HG02970 (cell line): Measurements from ENCODE around the gene SLC44A5.

Source experiments
- ATAC-seq: cut with Tn5 transposase; IDR thresholded peaks from one replicate; pipeline ENCODE4 v1.9.1; 2021; ENCODE audit warnings: mild to moderate bottlenecking, moderate library complexity, moderate number of reproducible peaks; ENCODE audit not compliant: unreplicated experiment, low FRiP score

The SLC44A5 gene

DNA sequence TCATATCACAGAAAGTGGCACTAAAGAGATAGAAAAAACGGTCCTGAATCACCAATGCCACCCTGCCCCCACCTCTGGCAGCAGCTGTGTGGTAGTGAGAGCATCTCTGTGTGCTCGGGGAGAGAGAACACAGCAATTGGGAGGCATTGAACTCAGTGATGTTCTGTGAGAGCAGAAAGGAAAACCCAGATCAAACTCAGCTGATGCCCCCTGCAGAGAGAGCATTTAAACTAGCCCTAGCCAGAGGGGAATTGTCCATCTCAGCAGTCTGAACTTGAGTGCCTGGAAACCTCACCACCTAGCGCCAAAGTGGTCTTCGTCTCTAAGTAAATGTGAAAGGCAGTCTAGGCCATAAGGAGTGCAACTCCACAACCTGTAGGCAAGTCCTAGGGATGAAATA is 21.3 kb downstream of the SLC44A5 start:
- ATAC-seq: no peak

DNA sequence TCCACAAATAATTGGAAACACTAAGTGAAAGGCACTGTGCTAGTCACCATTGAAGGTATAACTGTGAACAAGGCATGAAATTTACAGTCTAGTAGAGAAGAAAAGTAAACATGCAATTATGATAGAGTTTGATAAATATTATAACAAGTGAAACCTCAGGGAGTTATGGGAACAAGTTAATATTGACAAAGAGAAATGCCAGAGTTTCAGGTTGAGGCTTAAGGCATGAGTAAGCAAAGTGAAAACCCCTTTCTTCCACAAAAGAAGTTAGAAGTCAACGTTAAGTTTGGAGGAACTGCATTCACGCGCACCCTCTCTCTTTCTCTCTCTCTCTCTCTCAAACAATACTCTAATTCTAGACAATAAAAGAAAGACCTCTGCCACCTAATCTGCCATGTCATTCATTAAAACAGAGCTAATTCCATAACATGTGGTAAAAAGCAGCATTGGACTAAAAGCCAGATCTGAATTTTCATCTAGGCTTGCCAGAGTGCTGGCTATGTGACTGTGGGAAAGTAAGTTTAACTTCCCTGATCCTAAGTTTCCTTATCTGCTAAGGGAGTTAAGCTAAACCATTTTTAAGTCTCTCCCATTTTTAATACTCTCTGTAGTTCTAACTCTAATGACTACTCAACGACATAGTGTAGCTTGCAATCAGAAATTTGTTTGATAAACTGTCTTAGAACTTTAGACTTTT is 22.0 kb downstream of the SLC44A5 start:
- ATAC-seq: no peak

DNA sequence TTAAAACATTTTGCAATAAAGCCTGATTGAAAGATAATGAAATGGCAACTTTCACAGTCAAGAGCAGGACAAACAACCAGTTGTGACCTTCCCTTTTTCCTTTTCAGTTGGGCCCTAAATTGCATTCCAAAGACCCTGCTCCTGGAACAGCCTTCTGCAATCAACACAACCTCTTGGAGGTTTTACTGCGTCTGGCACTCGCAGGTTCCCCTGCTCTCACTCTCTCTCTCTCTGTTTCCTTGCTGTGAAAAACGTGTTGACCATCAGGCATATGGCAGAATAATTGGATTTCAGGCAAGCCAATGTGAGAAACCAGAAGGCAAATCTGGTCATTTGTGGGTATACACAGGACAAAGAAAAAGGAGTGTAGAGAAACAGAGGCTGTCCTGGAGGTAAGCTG is 23.2 kb downstream of the SLC44A5 start:
- ATAC-seq: no peak

DNA sequence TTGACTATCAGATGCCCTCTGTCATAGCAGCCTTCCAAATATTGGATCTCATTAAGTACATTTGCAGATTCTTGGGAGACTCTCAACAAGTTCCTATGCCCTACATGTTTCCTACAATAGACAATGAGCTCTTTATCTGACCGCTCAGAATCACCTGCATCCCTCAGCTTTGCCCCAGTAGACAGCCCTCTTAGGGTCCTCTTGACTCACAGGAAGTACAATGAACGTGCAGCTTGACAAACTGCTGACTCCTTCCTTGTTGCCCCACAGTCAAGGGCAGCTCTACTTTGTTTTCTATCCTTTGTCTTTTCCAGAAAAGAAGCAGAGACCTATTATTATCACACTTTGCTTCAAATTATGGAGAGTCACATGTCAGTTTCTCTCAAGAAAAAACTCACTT is 27.6 kb downstream of the SLC44A5 start:
- no peak for ATAC-seq

DNA sequence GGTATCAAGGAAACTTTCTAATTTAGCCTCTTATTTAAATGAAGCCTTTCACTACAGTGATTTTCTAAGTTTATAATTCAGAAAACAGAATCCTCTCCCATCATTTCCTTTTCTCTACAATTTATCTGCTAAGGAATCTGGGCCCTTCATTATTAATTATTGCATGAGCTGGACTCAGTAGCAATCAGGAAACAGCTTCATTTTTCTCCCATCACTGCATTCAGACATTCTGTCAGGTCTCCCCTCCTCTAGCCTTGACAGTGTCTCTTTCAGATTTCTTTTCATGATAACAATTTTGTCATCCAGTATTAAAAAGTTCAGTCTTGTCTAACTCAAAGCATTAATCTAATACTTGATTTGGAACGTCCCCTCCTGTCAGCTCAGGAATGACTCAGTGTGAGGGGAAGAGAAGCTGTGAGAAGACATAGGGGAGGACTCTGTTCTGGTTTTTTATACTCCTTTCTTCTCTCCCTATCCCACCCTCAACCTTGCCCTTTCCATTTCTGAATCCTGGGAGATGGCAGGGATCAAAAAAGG is 28.1 kb downstream of the SLC44A5 start:
- ATAC-seq: no peak

DNA sequence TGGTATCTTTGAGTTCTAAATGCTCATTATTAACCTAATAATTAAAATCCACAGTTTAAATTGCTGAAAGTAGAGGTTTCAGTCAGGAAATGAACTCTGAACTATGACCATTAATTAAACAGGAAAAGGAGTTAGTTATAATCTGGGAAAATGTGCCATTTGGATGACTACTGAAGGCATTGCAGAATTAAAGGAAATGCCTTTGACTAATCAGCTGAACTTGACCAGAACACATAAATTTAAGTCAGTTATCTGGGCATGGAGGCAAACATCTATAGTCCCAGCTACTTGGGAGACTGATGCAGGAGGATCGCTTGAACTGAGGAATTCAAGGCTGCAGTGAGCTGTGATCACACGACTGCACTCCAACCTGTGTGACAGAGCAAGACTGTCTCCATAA is 31.9 kb downstream of the SLC44A5 start:
- no peak for ATAC-seq

DNA sequence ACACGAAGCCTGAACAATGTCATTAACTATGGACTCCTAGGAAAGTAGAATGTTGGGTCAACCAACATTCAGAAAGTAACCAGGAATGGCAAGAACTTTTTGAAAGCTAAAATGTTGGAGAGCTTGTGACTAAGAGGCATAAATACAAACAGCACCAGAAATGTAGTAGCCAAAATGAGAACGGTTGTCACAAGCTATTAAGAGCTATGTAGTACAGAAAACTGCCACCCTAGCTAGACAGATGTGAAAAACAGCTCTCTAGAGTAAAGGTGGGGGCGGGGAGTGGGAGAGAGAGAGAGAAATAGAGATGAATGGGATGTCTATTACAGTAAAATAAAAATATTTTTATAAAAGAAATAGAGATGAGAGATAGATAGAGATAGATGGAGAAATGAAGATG is 35.1 kb downstream of the SLC44A5 start:
- ATAC-seq: no peak

DNA sequence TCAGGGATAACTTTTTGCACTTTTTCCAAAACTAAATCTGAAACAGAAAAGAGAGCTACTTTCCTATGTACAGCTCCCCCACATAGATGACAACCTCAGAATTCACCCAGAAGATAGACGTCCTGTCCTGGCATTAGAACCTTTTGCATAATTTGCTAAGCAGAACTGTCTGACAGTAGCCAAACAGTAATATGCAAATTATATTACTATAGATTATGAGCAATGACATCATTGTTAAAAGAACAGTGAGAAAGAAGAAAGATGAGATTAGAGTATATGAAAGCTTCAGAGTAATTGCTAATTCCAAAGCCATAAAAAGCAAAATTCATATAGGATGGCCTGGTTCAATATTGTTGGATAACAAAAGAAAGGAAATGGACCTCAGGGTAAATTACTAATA is 43.7 kb downstream of the SLC44A5 start:
- no peak for ATAC-seq

DNA sequence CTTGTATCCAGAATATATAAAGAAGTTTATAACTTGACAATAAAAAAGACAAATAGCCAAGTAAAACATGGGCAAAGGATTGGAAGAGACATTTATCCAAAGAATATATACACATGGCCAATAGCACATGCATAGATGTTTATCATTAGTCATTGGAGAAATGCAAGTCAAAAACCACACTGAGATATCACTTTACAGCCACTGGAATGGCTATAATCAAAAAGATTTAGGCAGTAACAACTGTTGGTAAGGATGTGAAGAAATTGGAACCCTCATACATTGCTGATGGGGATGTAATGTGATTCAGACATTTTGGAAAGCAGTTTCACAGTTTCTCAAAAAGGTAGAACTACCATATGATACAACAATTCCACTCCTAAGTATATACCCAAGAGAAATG is 51.1 kb downstream of the SLC44A5 start:
- ATAC-seq: no peak

DNA sequence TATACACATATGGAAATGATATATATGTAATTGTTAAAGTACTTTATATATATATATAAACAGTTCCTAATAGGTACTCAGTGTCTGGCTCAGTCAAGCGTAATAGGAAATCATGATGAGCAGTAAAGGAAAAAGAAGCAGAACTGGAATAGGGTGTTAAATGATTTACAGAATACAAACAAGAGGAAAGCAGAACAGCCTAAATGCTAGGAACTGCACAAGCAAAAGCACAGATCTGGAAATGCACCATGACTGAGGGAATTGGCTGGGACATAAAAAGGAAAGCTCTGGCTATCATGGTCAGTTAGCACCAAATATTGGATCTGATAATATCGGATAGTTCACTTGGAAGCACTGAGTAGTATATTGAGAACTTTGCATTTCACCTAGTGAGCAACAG is 51.8 kb downstream of the SLC44A5 start:
- no peak for ATAC-seq

DNA sequence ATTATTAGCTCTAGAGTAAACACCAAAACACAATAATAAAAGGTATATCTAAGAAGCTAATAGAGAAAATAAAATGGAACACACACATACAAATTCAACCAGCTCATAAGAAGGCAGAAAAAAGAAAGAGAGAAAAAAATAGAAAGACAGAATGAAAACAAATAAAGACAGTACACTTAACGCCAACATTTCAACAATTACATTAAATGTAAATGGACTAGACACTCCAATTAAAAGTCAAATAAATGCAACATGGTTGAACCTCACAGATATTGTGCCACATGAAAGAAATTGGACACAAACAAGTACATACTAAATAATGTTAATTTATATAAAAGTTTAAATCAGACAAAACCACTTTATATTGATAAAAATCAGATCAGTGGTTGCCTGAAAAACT is 56.0 kb downstream of the SLC44A5 start:
- no peak for ATAC-seq

DNA sequence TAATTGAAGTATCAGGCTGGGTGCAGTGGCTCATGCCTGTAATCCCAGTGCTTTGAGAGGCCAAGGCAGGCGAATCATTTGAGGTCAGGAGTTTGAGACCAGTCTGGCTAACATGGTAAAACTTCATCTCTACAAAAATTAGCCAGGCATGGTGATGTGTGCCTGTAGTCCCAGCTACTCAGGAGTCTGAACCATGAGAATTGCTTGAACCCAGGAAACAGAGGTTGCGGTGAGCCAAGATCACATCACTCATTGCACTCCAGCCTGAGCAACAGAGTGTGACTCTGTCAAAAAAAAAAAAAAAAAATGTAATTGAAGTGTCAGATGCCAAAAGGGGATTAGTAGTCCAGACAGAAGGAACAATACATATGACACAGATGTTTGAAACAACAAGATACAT is 56.7 kb downstream of the SLC44A5 start:
- no peak for ATAC-seq

DNA sequence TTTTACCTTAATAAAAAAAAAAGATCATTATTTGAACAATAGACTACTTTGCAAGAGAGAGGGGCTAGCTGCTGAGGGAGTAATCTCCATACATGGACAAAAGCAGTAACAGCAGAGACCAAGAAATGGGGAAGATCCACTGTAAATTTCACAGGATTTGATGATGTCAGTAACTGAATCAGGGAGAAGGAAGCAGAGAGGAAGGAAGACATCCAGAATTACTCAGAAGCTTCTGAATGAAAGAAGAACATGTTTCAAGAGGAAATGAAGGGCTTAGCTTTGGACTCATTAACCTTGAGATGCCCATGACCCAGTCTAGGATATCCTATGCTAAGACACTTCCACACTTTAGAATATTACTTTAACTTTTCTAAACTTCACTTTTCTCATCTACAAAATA is 60.4 kb downstream of the SLC44A5 start:
- ATAC-seq: no peak

DNA sequence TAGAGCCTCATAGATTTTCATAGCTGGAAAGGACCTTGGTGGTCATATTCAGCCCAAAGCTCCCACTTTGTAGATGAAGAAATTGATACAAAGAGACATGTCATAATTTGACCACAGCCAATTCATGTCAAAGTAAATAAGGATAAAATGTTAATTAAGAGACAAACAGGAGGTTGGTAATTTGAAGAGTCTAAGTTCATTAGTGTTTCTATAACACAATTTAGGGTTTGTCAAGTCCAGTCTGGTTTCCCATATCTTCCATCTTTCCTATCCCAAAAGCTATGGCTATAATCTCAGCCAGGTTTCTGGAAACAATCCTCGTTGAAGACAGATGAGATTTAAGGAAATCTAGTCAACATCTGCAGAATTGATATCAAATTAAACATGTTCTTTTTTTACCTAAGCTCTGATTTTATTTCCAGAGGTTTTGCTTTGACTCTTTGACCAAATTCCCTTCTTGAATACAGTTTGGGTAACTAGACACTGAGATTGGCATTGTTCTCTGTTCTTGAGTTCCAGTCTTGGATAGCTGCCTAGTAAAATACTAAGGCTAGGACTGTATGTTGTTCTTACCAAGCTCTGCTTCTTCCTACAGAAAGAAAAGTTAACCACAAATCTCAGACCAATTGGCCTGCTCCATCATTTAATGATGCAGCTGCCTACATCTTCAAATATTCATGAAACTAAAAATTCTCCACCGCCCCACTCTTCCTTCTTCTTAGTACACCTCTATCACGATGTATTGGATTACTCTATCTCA is 62.0 kb downstream of the SLC44A5 start:
- ATAC-seq: no peak

DNA sequence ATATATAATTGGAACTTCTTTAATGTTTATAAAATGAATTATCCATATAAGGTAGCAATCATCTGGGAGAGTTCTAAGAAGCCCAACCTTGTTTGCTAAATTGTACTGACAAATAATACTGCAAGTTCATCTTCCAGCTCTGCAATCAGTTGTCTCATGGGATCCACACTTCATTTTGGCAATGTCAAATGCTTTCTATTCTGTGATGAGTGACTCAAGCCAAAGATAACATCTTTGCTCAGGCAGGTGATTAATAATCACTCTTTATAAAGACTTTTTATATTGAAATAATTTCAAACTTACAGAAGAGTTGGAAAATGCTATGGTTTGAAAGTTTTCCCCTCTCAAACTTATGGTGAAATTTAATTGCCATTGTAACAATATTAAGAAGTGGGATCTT is 67.2 kb downstream of the SLC44A5 start:
- ATAC-seq: no peak

DNA sequence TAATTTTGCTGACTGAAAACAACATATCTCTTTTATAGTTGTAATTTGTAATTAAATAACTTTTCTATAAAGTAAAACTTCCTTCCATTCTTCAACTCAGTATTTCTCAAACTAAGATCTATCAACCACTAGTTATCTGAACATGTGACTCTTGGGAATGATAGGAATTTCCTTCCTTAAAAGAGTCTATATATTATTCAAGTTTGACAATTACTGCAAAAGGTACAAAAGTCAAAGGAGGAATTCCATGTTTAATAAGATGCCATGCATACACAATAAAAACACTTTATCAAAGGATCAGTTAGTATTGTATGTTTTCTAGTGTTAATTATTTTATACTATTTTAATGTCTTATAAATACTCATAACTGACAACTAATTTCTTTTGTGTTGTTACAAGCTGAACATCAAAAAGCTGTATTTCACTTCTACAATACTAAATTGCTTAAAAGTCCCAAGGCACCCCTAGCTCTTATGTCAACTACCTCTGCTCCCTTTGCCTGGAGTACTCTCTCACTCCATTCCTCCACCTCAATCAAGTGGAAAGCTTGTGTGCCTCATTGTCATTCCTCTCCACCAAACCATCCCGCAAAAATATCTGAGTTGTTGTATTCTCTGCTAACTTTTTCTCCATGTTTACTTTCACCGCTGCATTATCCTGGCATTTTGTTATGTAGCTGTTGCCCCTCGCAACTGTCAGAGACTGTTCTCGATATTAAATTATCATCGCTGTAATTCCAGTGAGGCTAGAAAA is 67.9 kb downstream of the SLC44A5 start:
- no peak for ATAC-seq

DNA sequence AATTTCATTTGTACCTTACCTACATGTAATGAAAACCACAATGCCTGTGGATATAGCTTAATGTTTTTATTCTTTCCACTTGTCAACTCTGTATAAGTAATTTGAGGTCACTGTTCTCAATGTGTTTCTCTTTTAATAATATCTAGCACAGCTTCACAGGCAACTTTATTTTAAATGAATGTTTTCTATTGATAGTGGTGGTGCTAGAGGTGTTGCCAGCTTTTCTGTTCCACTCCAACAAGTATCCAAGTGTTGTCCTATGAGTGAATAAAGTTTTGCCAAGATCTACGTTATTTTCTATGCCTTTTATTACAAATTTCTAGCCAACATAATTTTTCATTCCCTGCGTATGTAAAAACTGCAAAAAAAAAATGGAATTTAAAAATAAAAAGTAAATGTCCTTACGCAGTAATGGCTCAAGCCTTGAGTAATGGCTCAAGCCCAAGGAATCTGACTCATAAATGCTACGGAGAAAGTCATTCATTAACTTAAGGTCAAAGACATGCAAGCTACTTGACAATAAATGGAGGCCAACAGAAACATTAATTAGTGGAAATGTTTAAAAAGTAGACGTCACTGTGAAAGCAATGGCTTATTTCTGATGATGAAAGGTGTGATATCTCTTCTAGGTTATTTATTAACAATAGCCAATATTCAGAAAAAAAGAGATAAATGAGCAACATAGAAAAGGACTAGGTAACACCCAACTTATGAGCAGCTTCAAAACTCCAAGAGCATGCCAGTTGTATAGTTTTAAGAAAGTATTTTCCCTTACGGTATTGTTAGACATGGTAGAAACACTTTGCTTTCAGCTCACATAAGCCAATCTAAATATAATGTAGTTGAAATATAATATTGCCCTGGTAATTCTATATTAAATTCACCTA is 71.4 kb downstream of the SLC44A5 start:
- ATAC-seq: no peak

DNA sequence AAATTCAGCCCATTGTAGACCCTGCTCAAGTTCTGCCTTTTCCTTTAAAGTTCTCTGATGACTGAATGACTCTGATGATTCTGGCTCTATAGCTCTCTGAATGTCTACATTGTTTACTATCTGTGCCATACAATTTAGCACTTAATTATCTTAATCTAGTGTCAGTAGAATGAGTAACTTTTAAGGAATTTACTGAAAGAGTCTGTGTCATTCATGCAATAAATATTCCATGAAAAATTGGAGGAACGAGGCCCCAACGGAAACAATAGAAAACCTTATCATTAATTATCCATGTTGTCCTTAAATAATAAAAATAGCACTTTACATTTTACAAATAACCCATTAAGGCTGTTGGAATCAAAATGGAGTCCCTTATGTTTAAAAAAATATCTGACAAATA is 77.8 kb downstream of the SLC44A5 start:
- no peak for ATAC-seq

DNA sequence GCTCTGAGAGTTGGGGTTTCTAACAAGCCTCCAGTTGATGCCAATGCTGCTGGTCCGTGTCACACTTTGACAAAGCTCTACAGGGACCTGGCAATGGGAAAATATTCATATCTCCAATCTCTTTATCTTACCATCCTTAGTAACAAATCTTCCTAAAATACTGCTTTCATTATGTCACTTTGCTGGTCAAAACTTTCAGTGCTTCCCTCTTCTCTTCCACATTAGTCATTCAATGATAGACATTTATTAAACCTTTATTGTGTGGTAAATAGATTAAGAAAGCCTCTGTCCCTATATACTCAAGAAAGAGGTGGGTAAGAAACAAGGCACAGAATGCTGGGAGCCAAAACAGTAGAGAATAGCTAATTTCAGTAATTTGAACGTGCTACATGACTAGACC is 79.3 kb downstream of the SLC44A5 start:
- ATAC-seq: no peak

DNA sequence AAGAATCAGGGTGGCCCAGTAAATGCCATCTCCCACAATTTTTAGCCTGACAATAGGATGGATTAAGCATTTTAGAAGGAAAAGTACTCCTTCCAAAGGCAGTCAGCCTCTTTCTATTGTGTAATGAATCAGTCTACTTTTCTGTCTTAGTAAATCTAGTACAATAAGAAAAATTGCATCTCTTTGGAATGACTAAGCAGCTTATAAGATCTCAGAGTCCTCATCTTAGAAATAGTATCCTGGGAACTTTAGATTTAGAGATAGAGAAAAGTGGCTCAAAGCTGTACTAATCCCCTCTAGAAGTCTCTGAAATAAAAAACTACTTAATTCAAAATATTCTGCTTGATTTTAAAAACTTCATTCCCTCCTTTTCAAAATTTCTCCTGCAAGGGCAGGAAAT is 81.4 kb downstream of the SLC44A5 start:
- no peak for ATAC-seq
